WTC11 (cell line): ENCODE results near the gene GPR176.

Experiments
- CTCF ChIP-seq: fragments of 200-600 bp; IDR thresholded peaks from 2 replicates; pipeline ENCODE4 v1.8.0; 2022; ENCODE audit warnings: antibody characterized with exemption
- IRF2 ChIP-seq: sonication (generic); formaldehyde crosslinking; IDR thresholded peaks from 2 replicates; pipeline ENCODE4 v1.8.0; 2022; ENCODE audit warnings: low read depth, missing genetic modification reagents, borderline replicate concordance
- NFATC4 ChIP-seq: fragments of 250-450 bp; sonication (Bioruptor Pico); IDR thresholded peaks from 2 replicates; pipeline ENCODE4 v1.9.0; 2021; ENCODE audit warnings: mild to moderate bottlenecking
- TEAD1 ChIP-seq: sonication (generic); formaldehyde crosslinking; IDR thresholded peaks from 2 replicates; pipeline ENCODE4 v1.8.0; 2022; ENCODE audit warnings: mild to moderate bottlenecking, missing genetic modification reagents
- TP53 ChIP-seq: sonication (generic); formaldehyde crosslinking; IDR thresholded peaks from 2 replicates; pipeline ENCODE4 v1.8.1; 2023; ENCODE audit warnings: mild to moderate bottlenecking, missing genetic modification reagents
- TF ChIP-seq, protein P1 (sequence below): sonication (generic); formaldehyde crosslinking; IDR thresholded peaks from 2 replicates; pipeline ENCODE4 v1.8.0; 2023; ENCODE audit warnings: mild to moderate bottlenecking, missing genetic modification reagents

GRCh38 chr15:39843565-39843964, 76.5 kb downstream of the GPR176 start:
- no peak for TF ChIP-seq TEAD1 (CRISPR knock-in tag)
- no peak for TF ChIP-seq CTCF
- TF ChIP-seq TP53 (CRISPR knock-in tag): no peak
- TF ChIP-seq IRF2 (CRISPR knock-in tag): no peak
- TF ChIP-seq, protein P1, sequence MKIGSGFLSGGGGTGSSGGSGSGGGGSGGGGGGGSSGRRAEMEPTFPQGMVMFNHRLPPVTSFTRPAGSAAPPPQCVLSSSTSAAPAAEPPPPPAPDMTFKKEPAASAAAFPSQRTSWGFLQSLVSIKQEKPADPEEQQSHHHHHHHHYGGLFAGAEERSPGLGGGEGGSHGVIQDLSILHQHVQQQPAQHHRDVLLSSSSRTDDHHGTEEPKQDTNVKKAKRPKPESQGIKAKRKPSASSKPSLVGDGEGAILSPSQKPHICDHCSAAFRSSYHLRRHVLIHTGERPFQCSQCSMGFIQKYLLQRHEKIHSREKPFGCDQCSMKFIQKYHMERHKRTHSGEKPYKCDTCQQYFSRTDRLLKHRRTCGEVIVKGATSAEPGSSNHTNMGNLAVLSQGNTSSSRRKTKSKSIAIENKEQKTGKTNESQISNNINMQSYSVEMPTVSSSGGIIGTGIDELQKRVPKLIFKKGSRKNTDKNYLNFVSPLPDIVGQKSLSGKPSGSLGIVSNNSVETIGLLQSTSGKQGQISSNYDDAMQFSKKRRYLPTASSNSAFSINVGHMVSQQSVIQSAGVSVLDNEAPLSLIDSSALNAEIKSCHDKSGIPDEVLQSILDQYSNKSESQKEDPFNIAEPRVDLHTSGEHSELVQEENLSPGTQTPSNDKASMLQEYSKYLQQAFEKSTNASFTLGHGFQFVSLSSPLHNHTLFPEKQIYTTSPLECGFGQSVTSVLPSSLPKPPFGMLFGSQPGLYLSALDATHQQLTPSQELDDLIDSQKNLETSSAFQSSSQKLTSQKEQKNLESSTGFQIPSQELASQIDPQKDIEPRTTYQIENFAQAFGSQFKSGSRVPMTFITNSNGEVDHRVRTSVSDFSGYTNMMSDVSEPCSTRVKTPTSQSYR (CRISPR knock-in tag): no peak
- TF ChIP-seq NFATC4 (CRISPR knock-in tag): no peak
